Peyer's patch (tissue), 4 donors: Measurements from ENCODE around the gene RAN.

ENCODE experiments used
- POLR2A ChIP-seq, 2 donors: fragments of 450-650 bp; IDR thresholded peaks; one replicate each; pipeline ENCODE4 v1.5.1; 2017; ENCODE audit warnings: antibody characterized with exemption in 2 of 2, mild to moderate bottlenecking in 2 of 2, moderate library complexity in 2 of 2
- TF ChIP-seq, protein P1 (sequence below), 6 experiments: fragments of 450-650 bp in 4 of 6; fragments of 200-600 bp in 2 of 6; sonication (generic) in 1 of 6; IDR thresholded peaks; one replicate each; pipeline ENCODE4 v1.5.1; 2017 to 2019; ENCODE audit warnings: antibody characterized with exemption in 6 of 6, mild to moderate bottlenecking in 3 of 6, moderate library complexity in 1 of 6

GRCh38 chr12:130878193-130879185 lies 6.6 kb downstream of the RAN start:
- no peak for TF ChIP-seq POLR2A (IDR thresholded peaks at IDR 0.05)
- TF ChIP-seq, protein P1, sequence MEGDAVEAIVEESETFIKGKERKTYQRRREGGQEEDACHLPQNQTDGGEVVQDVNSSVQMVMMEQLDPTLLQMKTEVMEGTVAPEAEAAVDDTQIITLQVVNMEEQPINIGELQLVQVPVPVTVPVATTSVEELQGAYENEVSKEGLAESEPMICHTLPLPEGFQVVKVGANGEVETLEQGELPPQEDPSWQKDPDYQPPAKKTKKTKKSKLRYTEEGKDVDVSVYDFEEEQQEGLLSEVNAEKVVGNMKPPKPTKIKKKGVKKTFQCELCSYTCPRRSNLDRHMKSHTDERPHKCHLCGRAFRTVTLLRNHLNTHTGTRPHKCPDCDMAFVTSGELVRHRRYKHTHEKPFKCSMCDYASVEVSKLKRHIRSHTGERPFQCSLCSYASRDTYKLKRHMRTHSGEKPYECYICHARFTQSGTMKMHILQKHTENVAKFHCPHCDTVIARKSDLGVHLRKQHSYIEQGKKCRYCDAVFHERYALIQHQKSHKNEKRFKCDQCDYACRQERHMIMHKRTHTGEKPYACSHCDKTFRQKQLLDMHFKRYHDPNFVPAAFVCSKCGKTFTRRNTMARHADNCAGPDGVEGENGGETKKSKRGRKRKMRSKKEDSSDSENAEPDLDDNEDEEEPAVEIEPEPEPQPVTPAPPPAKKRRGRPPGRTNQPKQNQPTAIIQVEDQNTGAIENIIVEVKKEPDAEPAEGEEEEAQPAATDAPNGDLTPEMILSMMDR (IDR thresholded peaks at IDR 0.05), result no peak
